ENCODE measurements around the gene PCDH9.

The PCDH9 gene

DNA sequence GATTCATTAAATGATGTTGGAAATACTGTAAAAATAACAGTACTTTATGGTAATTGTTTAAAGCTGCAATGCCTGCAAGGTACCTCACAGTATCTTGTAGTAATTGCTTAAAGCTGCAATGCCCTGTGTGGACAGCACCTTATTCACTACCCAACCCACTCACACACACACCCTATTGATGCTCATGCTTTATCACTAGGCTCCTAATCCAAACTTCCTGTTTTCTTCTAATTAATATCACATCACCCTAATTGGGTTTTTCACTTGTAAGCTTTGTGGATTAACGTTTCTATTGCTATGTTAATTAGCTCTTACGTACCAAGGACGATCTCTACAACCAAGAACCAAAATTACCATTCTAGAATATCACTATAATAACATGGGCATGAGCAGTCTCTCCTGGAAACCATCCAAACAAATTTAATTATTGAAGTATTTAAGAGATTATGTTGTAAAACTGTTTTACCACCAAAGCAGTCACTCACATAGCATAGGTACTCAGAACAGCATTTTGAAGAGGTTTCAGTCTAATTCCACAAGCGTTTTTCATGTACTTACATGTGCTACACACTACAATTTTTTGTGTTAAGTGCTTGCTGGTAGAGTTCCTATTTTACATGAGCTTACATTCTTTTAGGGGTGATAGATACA lies 303.8 kb downstream of the PCDH9 start:
- DNase-seq (ENCODE audit: low spot score) = no peak
- TF ChIP-seq, protein P1, sequence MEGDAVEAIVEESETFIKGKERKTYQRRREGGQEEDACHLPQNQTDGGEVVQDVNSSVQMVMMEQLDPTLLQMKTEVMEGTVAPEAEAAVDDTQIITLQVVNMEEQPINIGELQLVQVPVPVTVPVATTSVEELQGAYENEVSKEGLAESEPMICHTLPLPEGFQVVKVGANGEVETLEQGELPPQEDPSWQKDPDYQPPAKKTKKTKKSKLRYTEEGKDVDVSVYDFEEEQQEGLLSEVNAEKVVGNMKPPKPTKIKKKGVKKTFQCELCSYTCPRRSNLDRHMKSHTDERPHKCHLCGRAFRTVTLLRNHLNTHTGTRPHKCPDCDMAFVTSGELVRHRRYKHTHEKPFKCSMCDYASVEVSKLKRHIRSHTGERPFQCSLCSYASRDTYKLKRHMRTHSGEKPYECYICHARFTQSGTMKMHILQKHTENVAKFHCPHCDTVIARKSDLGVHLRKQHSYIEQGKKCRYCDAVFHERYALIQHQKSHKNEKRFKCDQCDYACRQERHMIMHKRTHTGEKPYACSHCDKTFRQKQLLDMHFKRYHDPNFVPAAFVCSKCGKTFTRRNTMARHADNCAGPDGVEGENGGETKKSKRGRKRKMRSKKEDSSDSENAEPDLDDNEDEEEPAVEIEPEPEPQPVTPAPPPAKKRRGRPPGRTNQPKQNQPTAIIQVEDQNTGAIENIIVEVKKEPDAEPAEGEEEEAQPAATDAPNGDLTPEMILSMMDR (IDR thresholded peaks at IDR 0.05; ENCODE audit: extremely low read depth, missing control alignments) = no peak

DNA sequence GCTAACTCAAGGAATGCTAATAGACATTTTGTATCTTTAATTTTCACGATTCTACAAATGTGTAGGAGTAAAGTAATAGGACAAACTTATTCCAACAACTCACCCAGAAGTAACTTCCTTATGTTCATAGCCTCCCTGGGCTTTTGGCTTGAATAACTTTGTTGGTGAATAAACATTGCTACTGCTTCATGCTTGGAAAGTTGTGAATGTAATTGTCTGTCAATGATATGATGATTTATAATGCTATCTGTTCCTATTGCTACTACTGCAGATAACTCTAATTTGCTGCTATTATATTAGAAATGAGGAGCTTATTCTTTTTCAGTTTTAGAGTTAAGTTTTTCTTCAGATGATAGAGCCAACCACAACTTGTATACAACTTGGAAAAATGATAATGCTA lies 307.7 kb downstream of the PCDH9 start:
- no peak for DNase-seq (ENCODE audit: low spot score)
- TF ChIP-seq, protein P1 (IDR thresholded peaks at IDR 0.05; ENCODE audit: extremely low read depth, missing control alignments) = no peak

DNA sequence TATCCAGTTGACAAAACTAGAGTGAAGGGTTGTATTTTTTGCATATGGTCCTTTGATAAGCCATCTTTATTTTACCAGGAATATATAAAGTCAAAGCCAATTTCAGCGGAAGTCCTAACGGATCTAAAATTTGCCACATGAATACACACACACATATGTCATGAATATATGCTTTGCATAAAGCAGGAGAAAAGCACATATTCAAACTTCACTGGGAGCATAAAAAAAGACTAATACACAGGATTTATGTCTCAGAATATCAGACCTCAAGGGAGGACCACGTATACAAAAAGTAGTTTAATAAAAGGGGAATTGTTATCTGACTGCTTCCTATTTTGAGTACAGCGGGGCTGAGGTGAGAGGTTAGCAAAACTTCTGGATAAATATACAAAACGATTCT lies 308.7 kb downstream of the PCDH9 start:
- TF ChIP-seq, protein P1 (IDR thresholded peaks at IDR 0.05; ENCODE audit: extremely low read depth, missing control alignments) = no peak
- no peak for DNase-seq (ENCODE audit: low spot score)

DNA sequence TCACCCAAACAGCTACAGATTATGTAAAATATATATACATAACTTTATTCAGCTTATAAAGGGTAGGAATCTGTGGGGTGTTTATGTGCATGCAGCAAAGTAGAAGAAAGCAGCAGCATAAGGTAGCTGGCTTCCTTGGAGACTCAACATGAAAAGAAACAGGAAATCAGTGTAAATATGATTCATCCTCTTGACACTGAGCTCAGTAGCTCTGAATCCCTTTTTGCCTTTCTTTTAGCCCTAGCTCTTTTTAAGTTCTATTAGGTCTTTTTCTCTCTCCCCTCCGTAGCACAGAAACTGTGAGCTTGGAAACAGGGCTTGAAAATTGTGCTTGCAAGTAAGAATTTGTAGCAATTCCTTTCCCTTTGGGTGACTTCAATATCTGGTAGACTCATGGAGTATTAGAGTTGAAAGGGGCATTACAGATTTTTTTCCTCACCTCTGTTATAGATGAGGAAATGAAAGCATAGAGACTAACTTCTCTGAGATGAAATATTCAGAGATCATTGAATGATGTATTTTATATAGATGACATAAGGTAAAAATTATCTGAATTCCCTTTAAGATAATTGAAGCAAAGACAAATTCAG lies 314.4 kb downstream of the PCDH9 start:
- TF ChIP-seq, protein P1 (IDR thresholded peaks at IDR 0.05; ENCODE audit: extremely low read depth, missing control alignments) = no peak
- DNase-seq (ENCODE audit: low spot score) = no peak

DNA sequence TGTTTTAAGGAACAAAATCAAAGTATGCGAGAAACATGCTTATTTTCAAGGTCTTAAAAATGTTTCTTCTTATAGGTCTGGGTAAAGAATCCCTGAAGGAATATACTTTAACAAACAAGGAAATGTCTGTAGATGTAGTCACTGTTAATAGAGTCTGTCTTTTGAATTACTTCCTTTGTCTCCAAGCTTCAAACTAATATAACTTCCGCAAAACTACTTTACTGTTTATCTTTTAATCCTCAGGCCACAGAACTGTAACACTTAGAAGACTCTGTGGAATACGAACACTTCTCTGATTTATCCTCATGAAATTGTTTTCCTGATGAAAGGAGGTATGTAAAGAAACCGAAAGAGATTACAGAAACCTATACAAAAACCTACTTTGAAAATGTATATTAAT lies 316.0 kb downstream of the PCDH9 start:
- no peak for DNase-seq (ENCODE audit: low spot score)
- TF ChIP-seq, protein P1 (IDR thresholded peaks at IDR 0.05; ENCODE audit: extremely low read depth, missing control alignments) = no peak

DNA sequence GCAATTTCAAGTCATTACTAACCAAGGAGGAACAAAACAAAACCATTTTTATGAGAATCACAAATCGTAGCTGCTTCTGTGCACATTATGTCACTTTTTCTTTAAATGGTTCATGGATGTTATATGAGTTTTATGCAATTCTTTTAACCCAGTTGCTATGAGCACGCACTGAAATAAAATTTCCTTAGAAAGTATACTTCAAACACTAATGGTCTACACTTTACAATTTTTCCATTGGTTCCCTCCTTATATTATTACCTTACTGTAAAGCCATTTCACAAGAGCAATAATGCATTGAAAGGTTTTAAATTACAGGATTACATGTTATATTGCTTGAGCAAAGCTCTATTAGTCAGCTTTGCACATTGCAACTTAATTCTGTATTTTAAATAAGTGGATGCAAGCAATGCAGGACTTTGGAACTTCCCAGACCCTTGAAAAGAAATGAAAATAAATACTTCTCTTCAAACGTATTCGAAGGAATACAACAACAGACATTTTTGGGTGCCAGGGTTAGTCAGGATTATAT lies 318.7 kb downstream of the PCDH9 start:
- no peak for DNase-seq (ENCODE audit: low spot score)
- TF ChIP-seq, protein P1 (IDR thresholded peaks at IDR 0.05; ENCODE audit: extremely low read depth, missing control alignments) = no peak

DNA sequence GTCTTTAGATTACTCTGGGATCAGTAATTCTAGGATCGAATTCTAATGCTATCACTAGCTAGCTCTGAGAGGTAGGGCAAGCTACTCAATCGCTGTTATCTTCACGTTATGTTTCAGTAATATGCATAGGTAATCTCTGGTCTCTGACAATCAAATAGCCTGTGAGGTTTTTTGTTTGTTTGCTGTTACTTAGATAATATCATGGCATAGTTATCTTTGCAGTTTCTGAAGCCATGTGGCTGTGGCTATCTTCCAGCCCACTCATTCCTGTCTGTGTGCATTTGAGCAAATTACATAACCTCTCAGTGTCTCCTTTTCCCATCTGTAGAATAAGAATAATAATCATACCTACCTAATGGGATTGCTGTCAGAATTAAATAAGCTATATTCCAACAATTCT lies 330.2 kb downstream of the PCDH9 start:
- TF ChIP-seq, protein P1 (IDR thresholded peaks at IDR 0.05; ENCODE audit: extremely low read depth, missing control alignments) = no peak
- DNase-seq (ENCODE audit: low spot score) = no peak

Data from GM20000 (cell line).